ENCODE data around the gene PRPSAP1.

- TF ChIP-seq POLR2AphosphoS5 (IDR thresholded peaks at IDR 0.05; ENCODE audit: low read depth, low read length) = no peak
- no peak for TF ChIP-seq CTCF (IDR thresholded peaks at IDR 0.05)
These were observed 44.9 kb upstream of the PRPSAP1 start for GRCh38 chr17:76398523-76399174.
